Natural killer cell (primary cell): Measurements from ENCODE around the gene ACAN. TPM values are rescaled to one million over a fixed set of nuclear protein-coding genes. Genes with fewer than 3 reads are reported as not detected.

ENCODE experiments used
- ATAC-seq, 3 donors: fragments of 150-1000 bp in 2 of 3; fragments of 200-7000 bp in 1 of 3; cut with Tn5 transposase; 1 replicate in 1 of 3; 2 replicates in 2 of 3; pipeline ENCODE4 v1.10.0; 2021; ENCODE audit warnings: mild to moderate bottlenecking in 2 of 3, moderate library complexity in 2 of 3
- DNase-seq, 2 donors: peaks; one replicate each; pipeline versions ENCODE4 v3.0.0 to v3.0.0-alpha.2; 2013 to 2021; ENCODE audit warnings: mixed read lengths in 1 of 2
- H3K27ac ChIP-seq: one replicate; pipeline ENCODE4 v1.5.1; 2013; ENCODE audit warnings: mild to moderate bottlenecking, low read length
- H3K27me3 ChIP-seq: one replicate; pipeline ENCODE4 v1.6.1; 2013; ENCODE audit warnings: low read length; ENCODE audit not compliant: control insufficient read depth, insufficient read depth
- H3K36me3 ChIP-seq: one replicate; pipeline ENCODE4 v1.6.1; 2013; ENCODE audit warnings: low read length; ENCODE audit not compliant: control insufficient read depth, insufficient read depth
- H3K4me1 ChIP-seq: one replicate; pipeline ENCODE4 v1.6.1; 2013; ENCODE audit warnings: low read length; ENCODE audit not compliant: control insufficient read depth, insufficient read depth
- H3K4me3 ChIP-seq: one replicate; pipeline ENCODE4 v1.5.1; 2013; ENCODE audit warnings: low read length
- H3K9me3 ChIP-seq: one replicate; pipeline ENCODE4 v1.6.1; 2013; ENCODE audit warnings: low read length; ENCODE audit not compliant: control insufficient read depth, insufficient read depth
- H3K27ac Mint-ChIP-seq, 2 donors: one replicate each; pipeline ENCODE4 v1.8.0; 2022; ENCODE audit warnings: mild to moderate bottlenecking in 2 of 2, mixed read lengths in 2 of 2, moderate library complexity in 1 of 2
- H3K27me3 Mint-ChIP-seq, 2 donors: one replicate each; pipeline ENCODE4 v1.8.0; 2022; ENCODE audit warnings: low read depth in 2 of 2, mixed read lengths in 2 of 2
- H3K36me3 Mint-ChIP-seq: one replicate; pipeline ENCODE4 v1.8.0; 2022; ENCODE audit warnings: mixed read lengths
- H3K4me1 Mint-ChIP-seq, 2 donors: one replicate each; pipeline ENCODE4 v1.8.0; 2022; ENCODE audit warnings: mixed read lengths in 2 of 2
- H3K4me3 Mint-ChIP-seq: one replicate; pipeline ENCODE4 v1.8.0; 2022; ENCODE audit warnings: mild to moderate bottlenecking, moderate library complexity, mixed read lengths
- H3K9me3 Mint-ChIP-seq, 2 donors: one replicate each; pipeline ENCODE4 v1.8.0; 2022; ENCODE audit warnings: mixed read lengths in 2 of 2
- CTCF ChIP-seq: fragments of 200-600 bp; IDR thresholded peaks from one replicate; pipeline ENCODE4 v1.8.0; 2022; ENCODE audit warnings: antibody characterized with exemption
- WGBS: methylation state at CpG from one replicate; pipeline ENCODE4 v1.1.7; 2013; ENCODE audit warnings: missing lambda C conversion rate; ENCODE audit not compliant: insufficient coverage; 5-methylcytosine and 5-hydroxymethylcytosine counted together
- intact Hi-C: fragments of 100-400 bp; cut with micrococcal nuclease; formaldehyde crosslinking; loops from one replicate; pipeline ENCODE4 v1.14.2; 2022
- total RNA-seq, 4 donors: library from RNA; stranded (reverse); fragments of 120-200 nt in 1 of 4; gene quantifications; one replicate each; pipeline versions ENCODE4 v1.2.3 to v1.2.4, GENCODE V29; 2013 to 2022

Gene ACAN
- total RNA-seq, 3 donors from 2014 or later (not counting 1 experiment from before 2014, with no cell fraction given) = not detected

- DNase-seq = no peak
- Histone ChIP-seq H3K9me3 (no peaks in the 10 kb centered on the region), H3K36me3 (no peaks in the 10 kb centered on the region), H3K27ac (no peak overlapping the region), H3K4me3 (no peak overlapping the region), H3K27me3 (no peaks in the 10 kb centered on the region), H3K4me1 (no peaks in the 10 kb centered on the region)
- H3K4me3 Mint-ChIP-seq = no peak overlapping the region
- peaks cover 0 to 3% of the 10 kb centered on the region in 2 donors for H3K27me3 Mint-ChIP-seq
- H3K9me3 Mint-ChIP-seq = no peaks in the 10 kb centered on the region
- 92% methylated on average over 22 of the region's 22 CpGs for WGBS
- H3K36me3 Mint-ChIP-seq = no peaks in the 10 kb centered on the region
- intact Hi-C loops = no loop called here
- H3K27ac Mint-ChIP-seq = no peak overlapping the region
- no peak for ATAC-seq
- no peak for TF ChIP-seq CTCF
- H3K4me1 Mint-ChIP-seq = no peaks in the 10 kb centered on the region
These were observed 74.7 kb downstream of the ACAN start for GRCh38 chr15:88877906-88878305.

GRCh38 chr15:88878720-88879184, 75.5 kb downstream of the ACAN start:
- H3K27ac ChIP-seq = no peak overlapping the region
- H3K36me3 ChIP-seq = no peaks in the 10 kb centered on the region

GRCh38 chr15:88880944-88881740, 77.9 kb downstream of the ACAN start:
- no peak for ATAC-seq
- no peak overlapping the region for H3K4me3 Mint-ChIP-seq
- H3K27me3 Mint-ChIP-seq = peaks cover 0 to 5% of the 10 kb centered on the region in 2 donors
- H3K9me3 Mint-ChIP-seq = no peaks in the 10 kb centered on the region
- DNase-seq = no peak
- no peak for TF ChIP-seq CTCF
- Histone ChIP-seq H3K4me1 (no peaks in the 10 kb centered on the region), H3K9me3 (no peaks in the 10 kb centered on the region), H3K27ac (no peak overlapping the region), H3K36me3 (no peaks in the 10 kb centered on the region), H3K4me3 (no peak overlapping the region), H3K27me3 (no peaks in the 10 kb centered on the region)
- H3K27ac Mint-ChIP-seq = no peak overlapping the region
- 96% methylated on average over 31 of the region's 31 CpGs for WGBS
- H3K4me1 Mint-ChIP-seq = no peaks in the 10 kb centered on the region
- intact Hi-C loops = no loop called here
- H3K36me3 Mint-ChIP-seq = no peaks in the 10 kb centered on the region

More at GRCh38 chr15:88878720-88879184, 75.5 kb downstream of the ACAN start:
- no peaks in the 10 kb centered on the region for H3K4me1 ChIP-seq
- no peaks in the 10 kb centered on the region for H3K27me3 ChIP-seq
- TF ChIP-seq CTCF = no peak
- DNase-seq (peak in 1 of 2 donors; percentile 54), ATAC-seq (peak in 2 of 3 donors; percentile 18 to 59)
- no peaks in the 10 kb centered on the region for H3K36me3 Mint-ChIP-seq
- H3K4me3 Mint-ChIP-seq = no peak overlapping the region
- intact Hi-C loops = no loop called here
- no peaks in the 10 kb centered on the region for H3K9me3 Mint-ChIP-seq
- H3K27me3 Mint-ChIP-seq = peaks cover 0 to 3% of the 10 kb centered on the region in 2 donors
- no peak overlapping the region for H3K27ac Mint-ChIP-seq
- H3K4me3 ChIP-seq = no peak overlapping the region
- WGBS = 82% methylated on average over 18 of the region's 18 CpGs
- H3K4me1 Mint-ChIP-seq = no peaks in the 10 kb centered on the region
- no peaks in the 10 kb centered on the region for H3K9me3 ChIP-seq
